ENCODE measurements around the gene ASAH2. TPM values are rescaled to one million over a fixed set of nuclear protein-coding genes. Genes with fewer than 3 reads are reported as not detected.

Gene ASAH2
- polyA plus RNA-seq, 3 donors = not detected

GRCh38 chr10:50295367-50295766 is 44.1 kb upstream of the ASAH2 start:
- Histone ChIP-seq H3K36me3 (replicated peaks in 1 of 2; ENCODE audit: control insufficient read depth in 1 of 2, insufficient read depth in 2 of 2, low read length in 2 of 2) (no peaks in the 10 kb centered on the region), H3K9me3 (replicated peaks in 1 of 2; ENCODE audit: control insufficient read depth in 1 of 2, insufficient read depth in 1 of 2, low read length in 2 of 2) (no peaks in the 10 kb centered on the region), H2AFZ (ENCODE audit: insufficient read depth, low read depth, low read length, poor library complexity, severe bottlenecking) (no peak overlapping the region), H3K9ac (ENCODE audit: insufficient read depth, low read length, poor library complexity, severe bottlenecking) (no peak overlapping the region), H3K27me3 (ENCODE audit: control insufficient read depth in 2 of 2, insufficient read depth in 2 of 2, low read length in 2 of 2) (no peaks in the 10 kb centered on the region), H3K4me3 (replicated peaks in 1 of 3; ENCODE audit: low read depth in 2 of 3, low read length in 3 of 3) (no peak overlapping the region), H3K4me2 (replicated peaks; ENCODE audit: extremely low read depth, low read length, poor library complexity, severe bottlenecking) (no peak overlapping the region), H4K20me1 (ENCODE audit: insufficient read depth, low read length) (no peaks in the 10 kb centered on the region), H3K27ac (ENCODE audit: low read depth in 1 of 2, low read length in 2 of 2) (no peak overlapping the region), H3K79me2 (ENCODE audit: insufficient read depth, low read length) (no peaks in the 10 kb centered on the region), H3K4me1 (ENCODE audit: control insufficient read depth in 1 of 2, insufficient read depth in 2 of 2, low read length in 2 of 2) (no peaks in the 10 kb centered on the region)
- Mint-ChIP-seq H3K27ac (no peak overlapping the region), H3K9me3 (peaks cover 3 to 10% (median 7%) of the 10 kb centered on the region in 7 donors), H3K36me3 (no peaks in the 10 kb centered on the region), H3K4me3 (no peak overlapping the region), H3K4me1 (peaks cover 10% of the 10 kb centered on the region), H3K27me3 (ENCODE audit: low read depth in 3 of 3) (peaks cover 0 to 1% (median 0%) of the 10 kb centered on the region in 3 donors)
- intact Hi-C loops (cut with micrococcal nuclease) = no loop called here
- WGBS (ENCODE audit: insufficient coverage) = no CpG with 5 or more reads among the region's 1 CpG
- DNase-seq = no peak
- TF ChIP-seq CTCF (IDR thresholded peaks at IDR 0.05) = no peak

- no peak overlapping the region for H3K9ac ChIP-seq (ENCODE audit: insufficient read depth, low read length, poor library complexity, severe bottlenecking)
- H3K36me3 ChIP-seq (replicated peaks in 1 of 2; ENCODE audit: control insufficient read depth in 1 of 2, insufficient read depth in 2 of 2, low read length in 2 of 2) = no peaks in the 10 kb centered on the region
- no peaks in the 10 kb centered on the region for H3K79me2 ChIP-seq (ENCODE audit: insufficient read depth, low read length)
- no peak for TF ChIP-seq CTCF (IDR thresholded peaks at IDR 0.05)
- no peaks in the 10 kb centered on the region for H3K9me3 ChIP-seq (replicated peaks in 1 of 2; ENCODE audit: control insufficient read depth in 1 of 2, insufficient read depth in 1 of 2, low read length in 2 of 2)
- 100% methylated on average over 1 of the region's 1 CpG for WGBS (ENCODE audit: insufficient coverage)
- H3K27me3 ChIP-seq (ENCODE audit: control insufficient read depth in 2 of 2, insufficient read depth in 2 of 2, low read length in 2 of 2) = no peaks in the 10 kb centered on the region
- no peak overlapping the region for H2AFZ ChIP-seq (ENCODE audit: insufficient read depth, low read depth, low read length, poor library complexity, severe bottlenecking)
- Mint-ChIP-seq H3K4me1 (peaks cover 10% of the 10 kb centered on the region), H3K27ac (peak overlapping the region in 2 of 7 donors; percentile 11 to 55), H3K27me3 (ENCODE audit: low read depth in 3 of 3) (peaks cover 0 to 1% (median 0%) of the 10 kb centered on the region in 3 donors), H3K36me3 (no peaks in the 10 kb centered on the region), H3K9me3 (peaks cover 3 to 10% (median 7%) of the 10 kb centered on the region in 7 donors), H3K4me3 (no peak overlapping the region)
- no peak for DNase-seq
- intact Hi-C loops (cut with micrococcal nuclease) = no loop called here
- H3K4me1 ChIP-seq (ENCODE audit: control insufficient read depth in 1 of 2, insufficient read depth in 2 of 2, low read length in 2 of 2) = no peaks in the 10 kb centered on the region
- H3K4me3 ChIP-seq (replicated peaks in 1 of 3; ENCODE audit: low read depth in 2 of 3, low read length in 3 of 3) = no peak overlapping the region
- H4K20me1 ChIP-seq (ENCODE audit: insufficient read depth, low read length) = no peaks in the 10 kb centered on the region
- H3K27ac ChIP-seq (ENCODE audit: low read depth in 1 of 2, low read length in 2 of 2) = no peak overlapping the region
- H3K4me2 ChIP-seq (replicated peaks; ENCODE audit: extremely low read depth, low read length, poor library complexity, severe bottlenecking) = no peak overlapping the region
These were observed 43.3 kb upstream of the ASAH2 start for GRCh38 chr10:50294582-50294981.

Measured in CD14-positive monocyte (primary cell).